ENCODE results near the gene PDAP1.

Gene PDAP1

GRCh38 chr7:99355098-99355497 is 53.3 kb downstream of the PDAP1 start:
- TF ChIP-seq, protein P1, sequence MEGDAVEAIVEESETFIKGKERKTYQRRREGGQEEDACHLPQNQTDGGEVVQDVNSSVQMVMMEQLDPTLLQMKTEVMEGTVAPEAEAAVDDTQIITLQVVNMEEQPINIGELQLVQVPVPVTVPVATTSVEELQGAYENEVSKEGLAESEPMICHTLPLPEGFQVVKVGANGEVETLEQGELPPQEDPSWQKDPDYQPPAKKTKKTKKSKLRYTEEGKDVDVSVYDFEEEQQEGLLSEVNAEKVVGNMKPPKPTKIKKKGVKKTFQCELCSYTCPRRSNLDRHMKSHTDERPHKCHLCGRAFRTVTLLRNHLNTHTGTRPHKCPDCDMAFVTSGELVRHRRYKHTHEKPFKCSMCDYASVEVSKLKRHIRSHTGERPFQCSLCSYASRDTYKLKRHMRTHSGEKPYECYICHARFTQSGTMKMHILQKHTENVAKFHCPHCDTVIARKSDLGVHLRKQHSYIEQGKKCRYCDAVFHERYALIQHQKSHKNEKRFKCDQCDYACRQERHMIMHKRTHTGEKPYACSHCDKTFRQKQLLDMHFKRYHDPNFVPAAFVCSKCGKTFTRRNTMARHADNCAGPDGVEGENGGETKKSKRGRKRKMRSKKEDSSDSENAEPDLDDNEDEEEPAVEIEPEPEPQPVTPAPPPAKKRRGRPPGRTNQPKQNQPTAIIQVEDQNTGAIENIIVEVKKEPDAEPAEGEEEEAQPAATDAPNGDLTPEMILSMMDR (IDR thresholded peaks at IDR 0.05) = no peak

- TF ChIP-seq, protein P1 (IDR thresholded peaks at IDR 0.05) = no peak
These were observed 56.1 kb downstream of the PDAP1 start for GRCh38 chr7:99352247-99352646.
